CD4-positive, CD25-positive, alpha-beta regulatory T cell (primary cell): ENCODE data around the gene ASPDH. TPM values are rescaled to one million over a fixed set of nuclear protein-coding genes. Genes with fewer than 3 reads are reported as not detected.
A peak's percentile ranks its signal among the peaks of the same experiment; 100 is the strongest.

Experiments
- ATAC-seq, 2 donors: fragments of 150-1000 bp; cut with Tn5 transposase; one replicate each; pipeline ENCODE4 v1.10.0; 2021; ENCODE audit warnings: low read depth in 2 of 2, moderate number of reproducible peaks in 2 of 2, moderate library complexity in 1 of 2
- DNase-seq, 3 donors: peaks; one replicate each; pipeline versions ENCODE4 v3.0.0 to v3.0.0-alpha.2; 2012 to 2022; ENCODE audit warnings: mixed read lengths in 1 of 3
- H3K27ac ChIP-seq: one replicate; pipeline ENCODE4 v1.7.0; 2013; ENCODE audit warnings: mild to moderate bottlenecking, low read length; ENCODE audit not compliant: insufficient read depth, poor library complexity, severe bottlenecking
- H3K27me3 ChIP-seq: one replicate; pipeline ENCODE4 v1.7.0; 2013; ENCODE audit warnings: low read length; ENCODE audit not compliant: control insufficient read depth, insufficient read depth
- H3K36me3 ChIP-seq: one replicate; pipeline ENCODE4 v1.7.0; 2013; ENCODE audit warnings: mild to moderate bottlenecking, low read length, moderate library complexity; ENCODE audit not compliant: control insufficient read depth, insufficient read depth
- H3K4me1 ChIP-seq: 2 replicates; pipeline ENCODE4 v1.7.0; 2013; ENCODE audit warnings: mild to moderate bottlenecking, low read length; ENCODE audit not compliant: insufficient read depth, control insufficient read depth, poor library complexity, severe bottlenecking
- H3K4me3 ChIP-seq: one replicate; pipeline ENCODE4 v1.7.0; 2013; ENCODE audit warnings: low read depth, mild to moderate bottlenecking, low read length, moderate library complexity
- H3K9me3 ChIP-seq, 2 experiments: 1 replicate in 1 of 2; 2 replicates in 1 of 2; pipeline ENCODE4 v1.7.0; 2013; ENCODE audit warnings: low read length in 2 of 2, mild to moderate bottlenecking in 1 of 2, moderate library complexity in 1 of 2; ENCODE audit not compliant: control insufficient read depth in 2 of 2
- H3K27ac Mint-ChIP-seq, 3 donors: one replicate each; pipeline ENCODE4 v1.8.0; 2020 to 2022; ENCODE audit warnings: mild to moderate bottlenecking in 3 of 3, mixed read lengths in 3 of 3, moderate library complexity in 2 of 3
- H3K27me3 Mint-ChIP-seq: one replicate; pipeline ENCODE4 v1.8.0; 2022; ENCODE audit warnings: mild to moderate bottlenecking, mixed read lengths
- H3K36me3 Mint-ChIP-seq: one replicate; pipeline ENCODE4 v1.8.0; 2020; ENCODE audit warnings: mixed read lengths
- H3K4me1 Mint-ChIP-seq, 4 donors: one replicate each; pipeline ENCODE4 v1.8.0; 2020 to 2022; ENCODE audit warnings: mixed read lengths in 4 of 4, mild to moderate bottlenecking in 1 of 4
- H3K4me3 Mint-ChIP-seq, 4 donors: one replicate each; pipeline ENCODE4 v1.8.0; 2020 to 2022; ENCODE audit warnings: mild to moderate bottlenecking in 4 of 4, mixed read lengths in 4 of 4, moderate library complexity in 3 of 4
- H3K9me3 Mint-ChIP-seq, 7 donors: one replicate each; pipeline ENCODE4 v1.8.0; 2020 to 2022; ENCODE audit warnings: mixed read lengths in 7 of 7, mild to moderate bottlenecking in 3 of 7, moderate library complexity in 2 of 7
- polyA plus RNA-seq, 4 donors: library from polyadenylated mRNA; unstranded; fragments of 300-500 nt; fragmentation: Illumina TruSeq; gene quantifications; one replicate each; pipeline ENCODE4 v1.2.3, GENCODE V29; 2021
- total RNA-seq: library from RNA; stranded (reverse); gene quantifications from one replicate; pipeline ENCODE4 v1.2.3, GENCODE V29; 2022

Gene ASPDH
- total and polyA plus RNA-seq, 5 donors from 2014 or later, result not detected

DNA sequence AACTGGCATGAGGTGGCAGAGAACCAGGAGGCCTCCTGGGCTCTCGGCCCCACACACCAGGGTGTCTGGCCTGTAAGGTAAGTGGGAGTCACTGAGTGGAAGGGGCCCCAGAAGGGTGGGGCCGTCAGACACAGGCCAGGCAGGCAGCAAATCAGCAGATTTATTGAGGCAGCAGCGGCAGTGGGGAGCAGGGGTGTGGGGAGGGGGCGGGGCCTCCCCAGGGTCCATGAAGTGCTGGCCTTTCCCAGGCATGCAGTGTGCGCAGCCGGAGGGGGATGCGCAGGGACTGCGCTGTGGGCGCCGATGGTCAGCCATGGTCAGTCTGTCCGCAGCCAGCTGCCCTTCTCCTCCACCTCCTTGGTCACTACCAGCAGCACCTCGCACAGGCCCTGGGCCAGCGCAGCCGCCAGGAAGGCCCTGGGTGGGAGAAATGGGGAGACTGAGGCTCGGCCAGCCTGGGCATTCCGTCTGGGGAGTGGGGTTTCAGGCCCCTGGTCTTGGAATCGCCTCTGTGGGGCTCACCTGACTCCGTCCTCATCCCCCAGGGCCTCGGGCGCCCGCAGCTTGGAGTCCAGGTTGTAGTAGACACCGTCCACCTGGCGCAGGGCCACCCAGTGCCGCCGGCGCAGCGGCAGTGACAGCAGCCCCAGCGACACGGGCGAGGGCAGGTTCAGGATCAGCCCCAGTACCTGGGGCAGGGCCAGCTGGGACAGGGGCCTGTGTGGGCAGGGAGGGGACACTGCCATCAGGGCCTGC lies 7.7 kb downstream of the ASPDH start:
- H3K4me3 Mint-ChIP-seq, result no peak overlapping the region
- no peaks in the 10 kb centered on the region for H3K27me3 ChIP-seq
- H3K27me3 Mint-ChIP-seq, result no peaks in the 10 kb centered on the region
- DNase-seq, result no peak
- H3K9me3 ChIP-seq, result no peaks in the 10 kb centered on the region
- H3K36me3 Mint-ChIP-seq, result peaks cover 3% of the 10 kb centered on the region
- no peaks in the 10 kb centered on the region for H3K36me3 ChIP-seq
- H3K27ac ChIP-seq, result no peak overlapping the region
- H3K4me1 ChIP-seq, result peaks cover 8% of the 10 kb centered on the region
- no peak for ATAC-seq
- no peaks in the 10 kb centered on the region for H3K9me3 Mint-ChIP-seq
- H3K4me3 ChIP-seq, result no peak overlapping the region
- no peak overlapping the region for H3K27ac Mint-ChIP-seq
- peaks cover 0 to 17% (median 5%) of the 10 kb centered on the region in 4 donors for H3K4me1 Mint-ChIP-seq

DNA sequence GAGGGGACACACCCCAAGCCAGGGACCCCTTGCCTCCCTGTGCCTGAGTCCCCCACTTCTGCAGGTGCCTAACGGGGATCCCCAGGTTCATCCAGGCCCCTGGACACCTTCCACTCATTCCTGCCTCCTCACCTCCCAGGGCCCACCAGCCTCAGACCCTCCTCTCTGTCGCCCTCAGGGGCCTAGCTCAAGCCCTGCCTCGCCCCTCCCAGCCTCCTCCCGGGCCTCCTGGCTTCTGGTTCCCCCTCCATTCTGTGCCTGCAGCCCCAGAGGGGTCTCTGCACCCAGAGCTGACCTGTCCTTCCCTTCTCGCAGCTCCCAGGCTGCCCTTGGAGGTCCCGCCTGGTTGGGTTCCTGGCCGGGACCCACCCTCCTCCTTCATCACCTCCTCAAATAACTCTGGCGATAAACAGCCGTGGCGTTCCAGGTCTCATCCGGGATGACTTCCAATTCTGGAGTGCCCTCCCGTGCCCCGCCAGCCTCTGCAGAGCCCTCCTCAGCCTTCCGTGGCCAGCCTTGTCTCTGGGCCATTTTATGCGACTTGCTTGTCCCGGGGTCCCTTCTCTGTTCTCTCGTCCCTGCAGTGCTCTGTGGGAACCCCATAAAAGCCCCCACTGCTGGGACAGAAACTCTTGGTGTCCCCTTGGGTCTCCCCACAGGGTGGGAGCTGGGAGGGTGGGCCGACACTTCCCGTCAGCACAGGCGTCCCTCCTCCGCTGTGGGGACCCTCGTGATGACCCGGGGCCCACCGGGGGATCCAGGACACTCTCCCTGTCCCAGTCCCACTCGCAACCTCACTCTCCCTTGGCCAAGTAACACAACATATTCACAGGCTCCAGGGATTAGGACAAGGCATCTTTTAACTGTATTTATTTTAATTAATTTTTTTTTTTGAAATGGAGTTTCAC lies 11.9 kb downstream of the ASPDH start:
- Mint-ChIP-seq H3K4me3 (peak overlapping the region in 1 of 4 donors; percentile 41), H3K27me3 (no peaks in the 10 kb centered on the region), H3K27ac (peak overlapping the region in 1 of 3 donors; percentile 89), H3K4me1 (no peaks in the 10 kb centered on the region), H3K36me3 (peaks cover 3% of the 10 kb centered on the region), H3K9me3 (no peaks in the 10 kb centered on the region)
- Histone ChIP-seq H3K4me1 (no peaks in the 10 kb centered on the region), H3K36me3 (no peaks in the 10 kb centered on the region), H3K27me3 (no peaks in the 10 kb centered on the region), H3K9me3 (no peaks in the 10 kb centered on the region), H3K4me3 (no peak overlapping the region), H3K27ac (no peak overlapping the region)
- no peak for DNase-seq
- ATAC-seq, result no peak

DNA sequence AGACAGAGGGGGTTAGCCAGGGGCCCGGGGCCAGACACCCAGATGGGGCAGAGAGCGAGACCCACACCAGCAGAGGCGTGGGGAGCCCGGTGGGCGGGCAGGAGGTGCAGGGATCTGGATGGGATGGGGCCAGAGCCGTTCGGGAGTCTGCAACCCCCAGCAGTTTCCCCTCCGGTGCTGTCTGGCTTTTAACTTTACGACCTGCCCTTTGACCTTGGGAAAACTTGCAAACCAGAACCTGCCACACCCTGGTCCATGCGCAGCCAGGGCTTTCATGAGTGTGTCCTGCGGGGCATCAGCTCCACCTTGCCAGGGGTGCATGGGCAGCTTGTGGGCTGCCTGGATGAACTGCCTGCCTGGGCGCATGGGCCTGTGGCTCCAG lies 12.5 kb downstream of the ASPDH start:
- ATAC-seq, result peak in 1 of 2 donors; percentile 28

DNA sequence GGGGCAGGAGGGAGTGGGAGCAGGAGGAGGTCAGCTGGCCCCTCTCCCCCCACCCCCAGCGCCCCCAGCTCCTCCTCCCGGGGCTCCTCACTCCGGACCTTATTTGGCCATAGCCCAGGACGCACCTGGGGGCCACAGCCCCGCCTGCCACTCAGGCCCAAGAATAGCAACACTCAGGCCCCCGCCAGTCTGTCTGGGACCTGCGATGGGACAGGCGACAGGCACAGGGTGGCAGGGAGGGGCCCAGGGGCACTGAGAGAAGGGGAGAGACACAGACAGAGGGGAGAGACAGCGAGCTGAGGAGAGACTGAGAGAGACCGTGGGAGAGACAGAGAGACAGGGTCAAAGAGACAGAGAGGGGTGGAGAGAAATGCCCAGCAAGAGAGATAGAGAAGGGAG lies 13.0 kb downstream of the ASPDH start:
- peaks cover 3% of the 10 kb centered on the region for H3K36me3 Mint-ChIP-seq
- Histone ChIP-seq H3K27ac (no peak overlapping the region), H3K4me3 (no peak overlapping the region), H3K9me3 (no peaks in the 10 kb centered on the region), H3K36me3 (no peaks in the 10 kb centered on the region), H3K4me1 (no peaks in the 10 kb centered on the region), H3K27me3 (no peaks in the 10 kb centered on the region)
- ATAC-seq (peak in 1 of 2 donors; percentile 14), DNase-seq (no peak)
- no peaks in the 10 kb centered on the region for H3K4me1 Mint-ChIP-seq
- H3K27ac Mint-ChIP-seq, result no peak overlapping the region
- peaks cover 0 to 2% (median 0%) of the 10 kb centered on the region in 7 donors for H3K9me3 Mint-ChIP-seq
- H3K27me3 Mint-ChIP-seq, result no peaks in the 10 kb centered on the region
- no peak overlapping the region for H3K4me3 Mint-ChIP-seq

More for the DNA sequence above, 12.5 kb downstream of the ASPDH start:
- Histone ChIP-seq H3K9me3 (no peaks in the 10 kb centered on the region), H3K27ac (no peak overlapping the region), H3K36me3 (no peaks in the 10 kb centered on the region), H3K27me3 (no peaks in the 10 kb centered on the region), H3K4me3 (no peak overlapping the region), H3K4me1 (no peaks in the 10 kb centered on the region)
- Mint-ChIP-seq H3K27me3 (no peaks in the 10 kb centered on the region), H3K4me1 (no peaks in the 10 kb centered on the region), H3K9me3 (peaks cover 0 to 1% (median 0%) of the 10 kb centered on the region in 7 donors), H3K4me3 (no peak overlapping the region), H3K27ac (no peak overlapping the region), H3K36me3 (peaks cover 3% of the 10 kb centered on the region)
- DNase-seq, result no peak

DNA sequence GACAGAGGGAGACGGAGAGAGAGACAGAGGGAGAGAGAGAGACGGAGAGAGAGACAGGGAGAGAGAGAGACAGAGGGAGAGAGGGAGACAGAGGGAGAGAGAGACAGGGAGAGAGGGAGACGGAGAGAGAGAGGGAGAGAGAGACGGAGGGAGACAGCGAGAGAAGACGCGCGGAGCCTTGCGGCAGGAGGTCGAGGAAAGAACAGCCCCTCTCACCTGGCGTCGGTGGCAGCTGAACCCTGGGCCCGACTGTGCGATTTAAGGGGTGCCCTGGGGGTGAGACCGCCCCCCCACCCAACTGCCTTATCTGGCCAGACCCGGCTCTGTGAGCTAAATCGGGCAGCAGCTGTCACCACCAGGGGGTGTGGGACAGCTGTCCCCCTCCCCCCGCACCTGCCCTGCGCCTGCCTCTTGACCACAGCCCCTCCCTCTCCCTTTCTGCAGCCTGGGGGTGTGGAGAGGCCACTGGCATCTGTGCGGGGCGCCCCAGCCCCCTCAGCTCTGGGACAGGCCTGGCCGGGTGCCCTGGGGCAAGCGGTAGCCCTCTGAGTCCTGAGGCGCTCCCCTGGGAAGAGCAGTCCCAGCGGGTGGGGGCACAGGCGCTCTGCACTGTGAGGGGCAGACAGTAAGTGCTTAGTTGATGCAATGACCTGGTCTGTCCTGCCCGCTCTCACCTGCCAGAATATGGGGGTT lies 13.5 kb downstream of the ASPDH start:
- ATAC-seq (no peak), DNase-seq (peak in 1 of 3 donors; percentile 34)
- peaks cover 2% of the 10 kb centered on the region for H3K36me3 Mint-ChIP-seq
- no peaks in the 10 kb centered on the region for H3K27me3 ChIP-seq
- no peaks in the 10 kb centered on the region for H3K9me3 ChIP-seq
- peaks cover 0 to 2% (median 0%) of the 10 kb centered on the region in 7 donors for H3K9me3 Mint-ChIP-seq
- no peak overlapping the region for H3K27ac Mint-ChIP-seq
- peaks cover 0 to 2% (median 0%) of the 10 kb centered on the region in 4 donors for H3K4me1 Mint-ChIP-seq
- no peak overlapping the region for H3K4me3 Mint-ChIP-seq
- no peak overlapping the region for H3K27ac ChIP-seq
- no peak overlapping the region for H3K4me3 ChIP-seq
- H3K36me3 ChIP-seq, result no peaks in the 10 kb centered on the region
- H3K4me1 ChIP-seq, result no peaks in the 10 kb centered on the region
- no peaks in the 10 kb centered on the region for H3K27me3 Mint-ChIP-seq

DNA sequence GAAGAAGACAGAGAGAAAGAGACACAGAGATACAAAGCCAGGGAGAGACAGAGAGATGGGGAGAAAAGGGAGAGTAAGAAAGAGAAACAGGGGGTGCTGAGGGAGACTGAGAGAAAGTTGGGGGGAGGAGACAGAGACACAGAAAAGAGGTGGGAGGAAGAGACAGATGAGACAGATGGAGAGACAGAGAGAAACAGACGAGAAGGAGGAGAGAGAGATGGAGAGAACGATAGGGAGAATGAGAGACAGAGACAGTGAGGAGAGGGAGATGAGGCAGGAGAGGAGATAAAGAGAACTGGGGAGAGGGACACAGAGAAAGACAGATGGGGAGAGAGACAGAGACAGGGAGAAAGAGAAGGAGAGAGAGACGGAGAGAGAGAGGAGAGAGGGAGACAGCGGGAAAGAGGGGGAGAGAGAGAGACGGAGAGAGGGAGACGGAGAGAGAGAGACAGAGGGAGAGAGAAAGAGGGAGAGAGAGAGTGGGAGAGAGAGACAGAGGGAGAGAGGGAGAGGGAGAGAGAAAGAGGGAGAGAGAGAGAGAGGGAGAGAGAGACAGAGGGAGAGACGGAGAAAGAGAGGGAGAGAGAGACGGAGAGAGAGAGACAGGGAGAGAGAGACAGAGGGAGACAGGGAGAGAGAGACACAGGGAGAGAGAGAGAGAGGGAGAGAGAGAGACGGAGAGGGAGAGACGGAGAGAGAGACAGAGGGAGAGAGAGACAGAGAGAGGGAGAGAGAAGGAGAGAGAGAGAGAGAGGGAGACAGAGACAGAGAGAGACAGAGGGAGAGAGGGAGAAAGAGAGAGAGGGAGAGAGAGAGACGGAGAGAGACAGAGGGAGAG lies 15.3 kb downstream of the ASPDH start:
- no peaks in the 10 kb centered on the region for H3K36me3 ChIP-seq
- H3K27ac Mint-ChIP-seq, result no peak overlapping the region
- peaks cover 5% of the 10 kb centered on the region for H3K36me3 Mint-ChIP-seq
- H3K9me3 ChIP-seq, result no peaks in the 10 kb centered on the region
- H3K27me3 Mint-ChIP-seq, result no peaks in the 10 kb centered on the region
- H3K9me3 Mint-ChIP-seq, result peaks cover 0 to 2% (median 0%) of the 10 kb centered on the region in 7 donors
- H3K27ac ChIP-seq, result no peak overlapping the region
- no peak overlapping the region for H3K4me3 Mint-ChIP-seq
- no peak overlapping the region for H3K4me3 ChIP-seq
- DNase-seq, result no peak
- H3K4me1 ChIP-seq, result no peaks in the 10 kb centered on the region
- H3K4me1 Mint-ChIP-seq, result peaks cover 0 to 2% (median under 1%) of the 10 kb centered on the region in 4 donors
- no peaks in the 10 kb centered on the region for H3K27me3 ChIP-seq
- no peak for ATAC-seq

DNA sequence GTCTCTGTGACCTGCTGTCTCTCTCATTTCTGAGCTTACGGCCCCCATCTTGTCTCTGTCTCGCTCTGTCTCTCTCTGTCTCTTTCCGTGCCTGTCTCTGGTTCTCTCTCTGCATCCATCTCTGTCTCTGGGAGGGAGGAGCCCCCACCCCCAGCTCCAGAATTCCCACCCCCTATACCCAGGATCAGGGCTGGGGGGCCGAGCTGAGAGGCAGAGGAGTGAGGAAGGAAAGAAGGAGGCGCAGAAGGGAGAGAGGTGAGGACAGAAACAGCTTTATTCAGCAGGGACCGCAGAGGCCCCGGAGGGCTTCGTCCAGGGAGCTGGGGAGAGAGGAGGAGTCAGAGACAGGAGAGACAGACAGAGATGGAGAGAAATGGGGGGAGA lies 16.7 kb downstream of the ASPDH start:
- Histone ChIP-seq H3K36me3 (no peaks in the 10 kb centered on the region), H3K27me3 (no peaks in the 10 kb centered on the region), H3K27ac (no peak overlapping the region), H3K4me3 (no peak overlapping the region), H3K4me1 (peaks cover 5% of the 10 kb centered on the region), H3K9me3 (no peaks in the 10 kb centered on the region)
- Mint-ChIP-seq H3K4me3 (no peak overlapping the region), H3K4me1 (peaks cover 0 to 7% (median 2%) of the 10 kb centered on the region in 4 donors), H3K36me3 (peaks cover 5% of the 10 kb centered on the region), H3K27me3 (no peaks in the 10 kb centered on the region), H3K27ac (no peak overlapping the region), H3K9me3 (peaks cover 0 to 2% (median 0%) of the 10 kb centered on the region in 7 donors)
- DNase-seq, result no peak
- ATAC-seq, result no peak
